Stomach (tissue), 4 donors: Measurements from ENCODE around the gene ATP8B2.

Experiments used
- CTCF ChIP-seq, 7 experiments: fragments of 450-650 bp in 4 of 7; fragments of 200-600 bp in 3 of 7; sonication (generic) in 3 of 7; IDR thresholded peaks; one replicate each; pipeline ENCODE4 v1.5.1; 2016 to 2019; ENCODE audit warnings: antibody characterized with exemption in 7 of 7, control low read depth in 2 of 7, mild to moderate bottlenecking in 1 of 7
- POLR2AphosphoS5 ChIP-seq, 3 donors: sonication (generic); formaldehyde crosslinking; IDR thresholded peaks; one replicate each; pipeline ENCODE4 v1.6.1; 2016; ENCODE audit warnings: antibody characterized with exemption in 3 of 3

DNA sequence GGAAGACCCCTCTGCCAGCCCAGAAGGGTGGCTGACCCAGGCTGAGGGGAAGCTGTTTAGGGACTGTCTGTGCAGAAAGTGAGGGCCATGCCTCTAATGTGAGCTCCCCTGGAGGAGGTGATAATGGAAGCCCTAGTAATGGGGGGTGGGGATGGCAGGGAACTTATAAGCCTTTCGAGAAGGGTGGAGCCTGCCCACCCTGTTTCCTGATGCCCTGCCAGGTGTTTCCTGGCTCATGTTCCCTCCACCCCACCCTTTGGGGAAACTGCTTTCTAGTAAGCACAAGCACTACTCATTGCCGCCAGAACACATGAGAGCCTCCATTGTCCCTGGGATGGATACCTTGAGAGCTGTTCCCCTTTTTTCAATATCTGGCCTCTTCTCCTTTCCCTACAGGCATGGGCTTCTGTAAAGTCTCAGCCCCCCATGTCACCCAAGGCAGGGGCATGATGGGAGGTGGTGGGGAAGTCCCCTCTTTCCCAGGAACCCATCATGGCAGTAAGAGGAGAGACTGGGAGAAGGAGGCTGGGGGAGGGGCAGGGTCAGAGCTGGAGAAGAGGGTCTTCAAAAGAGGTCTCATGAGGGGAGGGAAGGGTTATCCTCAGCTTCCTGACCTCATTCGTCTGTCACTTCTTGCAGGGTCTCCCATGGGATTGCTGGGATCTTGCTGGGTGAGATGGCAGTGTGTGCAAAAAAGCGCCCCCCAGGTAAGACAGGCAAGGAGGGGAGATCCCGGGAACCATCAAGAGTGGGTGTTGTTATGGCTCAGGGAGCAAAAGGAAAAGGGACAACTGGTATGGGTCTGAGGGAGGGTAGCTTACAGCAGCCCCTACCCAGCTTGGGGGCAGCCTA, 2.4 kb downstream of the ATP8B2 start:
- no peak for TF ChIP-seq POLR2AphosphoS5 (IDR thresholded peaks at IDR 0.05)
- TF ChIP-seq CTCF (IDR thresholded peaks at IDR 0.05): no peak
